OCI-LY1 (cell line): ENCODE results near the gene GNG12.

Source experiments
- EZH2 ChIP-seq: fragments of 200-600 bp; sonication (generic), shearing (Covaris generic); IDR thresholded peaks from 2 replicates; pipeline ENCODE4 v1.8.0; 2017; ENCODE audit warnings: borderline replicate concordance, mixed run types, mild to moderate bottlenecking, antibody characterized with exemption, low read length, moderate library complexity, mixed read lengths
- TF ChIP-seq, protein P1 (sequence below): fragments of 200-600 bp; sonication (generic), shearing (Covaris generic); IDR thresholded peaks from 2 replicates; pipeline ENCODE4 v1.5.1; 2017; ENCODE audit warnings: mild to moderate bottlenecking, antibody characterized with exemption, low read length, moderate library complexity, mixed read lengths

DNA sequence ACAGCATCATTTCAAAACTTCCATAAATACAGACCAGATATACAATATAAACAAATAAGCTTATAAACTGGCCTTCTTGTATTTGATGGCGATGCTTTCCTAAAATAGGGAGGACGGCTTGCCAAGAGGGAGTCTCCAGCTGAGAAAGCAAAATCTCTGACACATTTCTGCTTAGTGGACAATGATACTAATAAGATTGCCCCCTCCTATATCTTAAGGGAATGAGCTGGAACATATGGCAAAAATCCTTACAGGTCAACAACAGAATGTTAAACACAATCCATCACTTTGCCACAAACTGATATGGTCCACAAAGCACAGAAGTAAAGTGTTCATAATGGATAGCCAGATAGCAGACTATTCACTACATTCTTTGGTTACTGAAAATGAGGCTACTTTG lies 155.3 kb downstream of the GNG12 start:
- TF ChIP-seq, protein P1, sequence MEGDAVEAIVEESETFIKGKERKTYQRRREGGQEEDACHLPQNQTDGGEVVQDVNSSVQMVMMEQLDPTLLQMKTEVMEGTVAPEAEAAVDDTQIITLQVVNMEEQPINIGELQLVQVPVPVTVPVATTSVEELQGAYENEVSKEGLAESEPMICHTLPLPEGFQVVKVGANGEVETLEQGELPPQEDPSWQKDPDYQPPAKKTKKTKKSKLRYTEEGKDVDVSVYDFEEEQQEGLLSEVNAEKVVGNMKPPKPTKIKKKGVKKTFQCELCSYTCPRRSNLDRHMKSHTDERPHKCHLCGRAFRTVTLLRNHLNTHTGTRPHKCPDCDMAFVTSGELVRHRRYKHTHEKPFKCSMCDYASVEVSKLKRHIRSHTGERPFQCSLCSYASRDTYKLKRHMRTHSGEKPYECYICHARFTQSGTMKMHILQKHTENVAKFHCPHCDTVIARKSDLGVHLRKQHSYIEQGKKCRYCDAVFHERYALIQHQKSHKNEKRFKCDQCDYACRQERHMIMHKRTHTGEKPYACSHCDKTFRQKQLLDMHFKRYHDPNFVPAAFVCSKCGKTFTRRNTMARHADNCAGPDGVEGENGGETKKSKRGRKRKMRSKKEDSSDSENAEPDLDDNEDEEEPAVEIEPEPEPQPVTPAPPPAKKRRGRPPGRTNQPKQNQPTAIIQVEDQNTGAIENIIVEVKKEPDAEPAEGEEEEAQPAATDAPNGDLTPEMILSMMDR: no peak
- TF ChIP-seq EZH2: no peak
